Tibial nerve (tissue), 3 donors: ENCODE measurements around the gene NUTM1.

Source experiments
- CTCF ChIP-seq, 5 experiments: fragments of 200-600 bp in 3 of 5; fragments of 450-650 bp in 2 of 5; sonication (generic) in 3 of 5; IDR thresholded peaks; one replicate each; pipeline ENCODE4 v1.5.1; 2016 to 2019; ENCODE audit warnings: antibody characterized with exemption in 5 of 5, mild to moderate bottlenecking in 3 of 5, moderate library complexity in 2 of 5
- POLR2A ChIP-seq, 2 donors: fragments of 450-650 bp; IDR thresholded peaks; one replicate each; pipeline ENCODE4 v1.6.1; 2017; ENCODE audit warnings: antibody characterized with exemption in 2 of 2, mild to moderate bottlenecking in 2 of 2, moderate library complexity in 2 of 2

GRCh38 chr15:34336231-34336990 is 6.7 kb upstream of the NUTM1 start:
- TF ChIP-seq CTCF (IDR thresholded peaks at IDR 0.05) = no peak
- TF ChIP-seq POLR2A (IDR thresholded peaks at IDR 0.05) = no peak
